GM21717 (cell line): ENCODE results near the gene SPOCD1.

ENCODE experiments used
- ATAC-seq: cut with Tn5 transposase; IDR thresholded peaks from one replicate; pipeline ENCODE4 v1.9.1; 2021; ENCODE audit warnings: mild to moderate bottlenecking, moderate library complexity; ENCODE audit not compliant: unreplicated experiment

SPOCD1 gene

DNA sequence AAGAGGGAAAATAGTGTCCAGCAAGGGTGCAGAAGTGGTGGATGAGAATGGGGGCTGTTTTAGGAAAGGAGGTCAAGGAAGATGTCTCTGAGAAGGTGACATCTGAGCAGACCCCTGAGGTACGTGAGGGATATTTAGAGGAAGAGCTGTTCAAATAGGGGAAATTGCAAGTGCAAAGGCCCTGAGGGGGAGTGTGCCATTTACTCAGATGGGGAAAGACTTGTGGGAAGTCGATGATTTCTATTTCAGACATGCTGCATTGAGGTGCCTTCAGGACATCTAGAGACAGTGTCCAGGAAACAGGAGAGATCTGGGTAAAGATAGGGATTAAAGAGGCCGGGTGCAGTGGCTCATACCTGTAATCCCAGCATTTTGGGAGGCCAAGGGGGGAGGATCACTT, 41.3 kb downstream of the SPOCD1 start:
- ATAC-seq = no peak

DNA sequence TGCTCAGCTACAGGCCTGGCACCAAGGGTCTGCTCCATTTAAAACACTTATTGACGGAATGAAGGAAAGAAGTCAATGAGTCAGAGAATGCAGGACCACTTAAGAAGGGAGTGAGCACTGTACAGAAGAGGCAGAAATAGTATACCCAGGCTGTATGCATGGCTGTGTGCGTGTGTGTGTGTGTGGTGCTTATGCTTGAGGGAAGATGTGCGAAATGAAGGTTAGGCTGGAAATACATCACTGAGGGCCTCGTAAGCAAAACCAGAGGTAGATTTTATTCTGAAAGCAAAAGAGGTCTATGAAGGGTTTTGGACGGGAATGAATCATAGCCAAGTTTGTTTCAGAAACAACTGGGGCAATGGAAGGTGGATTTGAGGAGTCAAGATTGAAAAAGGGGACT, 42.0 kb downstream of the SPOCD1 start:
- ATAC-seq = no peak

DNA sequence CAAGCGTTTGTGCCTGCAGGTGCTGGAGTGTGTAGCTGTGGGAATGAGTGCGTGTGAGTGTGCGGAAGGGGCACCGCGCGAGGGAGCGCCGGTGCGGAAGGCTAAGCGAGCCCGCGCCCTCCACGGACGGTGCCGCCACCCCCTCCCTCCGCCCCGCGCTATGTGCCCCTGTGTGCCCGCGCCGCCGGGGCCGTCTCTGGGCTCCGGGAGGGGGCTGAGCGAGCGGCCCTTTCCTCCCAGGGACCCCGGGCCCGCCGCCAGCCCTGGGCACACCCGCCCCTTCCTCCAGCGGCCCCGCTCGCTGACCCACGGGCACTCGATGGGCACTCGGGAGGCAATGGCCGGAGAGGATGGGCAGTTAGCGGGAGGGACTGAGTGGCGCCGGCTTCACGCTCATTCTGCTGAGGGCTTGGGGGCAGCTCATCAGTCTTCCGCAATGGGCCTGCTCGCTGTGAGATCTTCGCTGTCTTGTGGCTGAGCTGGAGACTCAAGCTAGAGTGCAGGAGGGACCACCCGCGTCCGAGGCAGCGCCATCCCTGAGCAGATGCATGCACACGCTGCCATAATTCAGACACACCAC, 43.1 kb downstream of the SPOCD1 start:
- no peak for ATAC-seq

DNA sequence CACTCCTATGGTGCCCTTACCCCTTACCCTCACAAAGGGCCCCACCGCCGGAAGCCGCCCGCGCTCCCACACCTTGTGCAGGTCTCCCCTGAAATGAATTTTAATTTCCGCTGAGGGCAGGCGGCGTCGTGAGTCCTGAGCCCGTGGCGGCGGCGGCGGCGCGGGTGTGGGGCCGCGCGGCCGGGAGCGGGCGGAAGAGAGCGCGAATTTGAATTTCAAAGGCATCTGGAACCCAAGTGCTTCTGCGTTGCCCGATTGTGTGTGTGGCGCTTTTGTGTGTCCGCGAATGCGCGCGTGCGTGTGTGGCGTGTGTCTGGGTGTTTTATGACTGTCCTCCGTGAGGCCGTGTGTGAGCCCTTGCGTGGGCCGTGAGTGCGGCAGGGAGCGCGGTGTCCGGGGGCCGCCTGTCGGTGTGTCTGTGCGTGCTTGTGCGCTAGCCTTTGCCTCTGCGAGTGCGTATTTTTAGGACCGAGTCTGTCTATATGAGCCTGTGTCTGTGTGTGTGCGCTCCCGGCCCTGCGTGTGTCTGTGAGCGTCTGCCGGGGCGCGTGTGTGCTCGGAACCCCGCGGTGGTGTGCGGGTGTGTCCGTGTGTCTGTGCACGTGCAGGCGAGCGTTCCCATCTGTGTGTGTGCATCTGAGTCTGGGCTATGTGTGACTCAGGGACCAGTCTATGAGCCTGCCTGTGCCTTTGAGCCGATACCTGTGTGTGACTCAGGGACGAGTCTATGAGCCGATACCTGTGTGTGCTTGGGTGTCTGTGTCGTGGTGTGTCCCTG, 43.7 kb downstream of the SPOCD1 start:
- no peak for ATAC-seq

DNA sequence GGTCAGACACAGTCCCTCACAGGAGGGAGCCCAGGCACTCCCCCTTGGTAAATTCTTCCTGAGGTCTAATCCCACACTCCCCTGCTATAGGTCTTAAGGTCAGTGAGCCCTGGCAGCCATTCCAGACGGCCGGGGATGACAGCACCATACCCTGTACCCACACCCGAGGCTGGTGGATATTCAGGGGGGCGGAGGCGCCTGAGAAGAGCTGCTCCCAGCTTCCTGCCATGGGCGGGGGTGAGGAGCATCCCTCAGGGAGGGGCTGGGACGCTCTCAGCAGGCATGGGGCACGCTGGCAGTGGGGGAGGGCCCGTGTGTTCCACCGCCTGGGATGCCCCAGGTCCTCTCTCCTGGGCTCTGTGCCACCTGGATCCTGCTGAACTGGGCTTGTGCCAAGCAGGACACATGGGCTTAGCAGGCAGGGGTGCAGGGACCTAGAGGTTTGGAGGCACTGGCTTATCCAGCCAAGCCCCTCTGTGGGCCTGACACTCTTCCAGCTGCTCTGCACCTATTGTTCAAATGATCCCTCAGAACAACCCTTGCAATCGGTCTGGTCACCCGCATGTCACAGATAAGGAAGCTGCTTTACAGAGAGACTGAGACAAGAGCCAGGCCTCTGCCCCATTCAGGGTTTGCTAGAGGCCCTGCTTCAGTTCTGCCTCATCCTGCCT, 46.0 kb downstream of the SPOCD1 start:
- no peak for ATAC-seq

DNA sequence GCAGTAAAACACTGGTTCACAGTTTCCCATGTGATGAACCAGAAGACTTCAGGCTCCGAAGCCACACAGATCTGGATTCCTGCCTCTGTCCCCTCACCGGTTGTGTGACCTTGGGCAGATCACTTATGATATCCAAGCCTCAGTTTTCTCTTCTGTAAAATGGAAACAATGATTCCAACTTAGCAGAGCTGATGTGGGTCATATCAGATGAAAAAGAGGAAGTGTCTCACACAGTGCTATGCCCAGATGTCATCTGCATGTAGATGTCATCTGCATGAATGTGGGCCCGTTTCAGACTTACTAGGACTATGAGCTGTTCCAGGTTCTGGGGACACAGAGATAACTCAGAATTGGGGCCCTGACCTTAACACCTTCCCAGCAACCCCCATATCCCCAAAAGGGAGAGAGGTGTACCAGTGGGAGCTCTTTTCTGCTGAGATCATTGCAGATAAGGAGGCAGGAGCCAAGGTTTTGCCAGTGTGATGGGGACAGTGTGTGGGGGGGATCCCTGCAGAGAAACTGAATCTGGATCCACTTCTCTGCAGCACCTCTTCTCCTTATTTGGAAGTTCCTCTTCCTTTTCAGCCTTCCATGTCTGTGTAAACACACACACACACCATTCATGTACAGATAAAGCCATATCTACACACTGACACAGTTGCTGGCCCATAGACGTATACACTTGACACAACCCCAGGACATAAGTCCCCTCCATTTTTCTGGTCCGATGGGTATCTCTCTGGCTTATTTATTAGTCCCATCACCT, 46.7 kb downstream of the SPOCD1 start:
- ATAC-seq = no peak

DNA sequence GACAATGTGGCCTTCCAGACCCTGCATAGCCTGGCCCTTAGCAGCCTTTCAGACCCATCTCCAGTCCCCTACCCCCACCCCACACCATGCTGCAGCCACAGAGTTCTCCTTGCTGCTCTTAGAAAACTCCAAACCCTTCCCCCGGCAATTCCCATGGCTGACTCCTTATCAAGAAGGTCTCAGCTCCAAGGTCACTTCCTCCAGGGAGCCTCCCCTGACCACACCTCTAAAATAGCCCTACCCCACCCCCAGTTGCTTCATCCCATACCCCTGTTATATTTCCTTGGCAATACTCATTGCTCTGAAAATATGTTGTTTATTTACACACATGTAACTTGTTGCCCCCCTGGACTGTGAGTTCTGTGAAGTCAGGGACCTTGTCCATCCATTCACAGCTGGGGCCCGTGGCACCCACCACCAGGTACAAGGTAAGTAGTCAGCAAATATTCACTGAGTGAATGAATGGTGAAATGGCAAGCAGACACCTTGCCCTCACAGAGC, 47.4 kb downstream of the SPOCD1 start:
- no peak for ATAC-seq

DNA sequence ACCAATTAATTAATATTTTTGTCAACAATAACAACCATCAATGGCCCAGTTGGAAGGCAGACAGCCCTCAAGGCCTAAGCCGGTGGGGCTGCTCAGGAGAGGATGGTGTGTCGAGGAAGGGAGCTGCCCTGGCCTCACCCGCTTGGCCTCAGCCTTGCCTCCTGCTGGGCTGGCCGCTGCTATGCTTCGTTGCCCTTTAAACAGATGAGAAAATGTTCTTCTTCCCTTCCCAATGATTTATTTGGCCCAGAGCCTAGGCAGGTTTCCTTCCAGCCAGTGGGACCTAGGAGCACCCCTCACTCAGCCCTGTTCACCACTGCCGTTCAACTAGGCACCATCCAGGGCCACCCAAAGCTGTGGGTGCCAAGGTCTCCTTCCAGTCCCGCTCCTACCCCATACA, 48.6 kb downstream of the SPOCD1 start:
- ATAC-seq = no peak

DNA sequence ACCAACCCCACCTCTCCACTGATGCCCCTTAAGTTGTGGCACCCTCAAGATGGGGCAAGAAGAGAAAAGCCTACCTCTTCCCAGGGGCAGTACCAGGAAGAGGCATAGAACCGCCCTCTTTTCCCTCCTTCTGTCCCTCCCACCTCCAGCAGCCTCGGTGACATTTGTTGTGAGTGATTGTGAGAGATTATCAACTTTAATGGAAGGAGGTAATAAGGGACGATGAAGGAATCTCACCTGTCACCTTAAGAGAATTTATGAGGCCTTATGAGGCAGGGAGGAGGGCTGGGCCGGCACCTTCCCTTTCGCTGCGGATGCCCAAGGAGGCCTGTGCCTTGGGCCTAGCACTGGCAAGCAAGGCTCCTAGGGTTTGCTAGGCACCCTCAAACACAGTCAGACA, 50.3 kb downstream of the SPOCD1 start:
- ATAC-seq = no peak

DNA sequence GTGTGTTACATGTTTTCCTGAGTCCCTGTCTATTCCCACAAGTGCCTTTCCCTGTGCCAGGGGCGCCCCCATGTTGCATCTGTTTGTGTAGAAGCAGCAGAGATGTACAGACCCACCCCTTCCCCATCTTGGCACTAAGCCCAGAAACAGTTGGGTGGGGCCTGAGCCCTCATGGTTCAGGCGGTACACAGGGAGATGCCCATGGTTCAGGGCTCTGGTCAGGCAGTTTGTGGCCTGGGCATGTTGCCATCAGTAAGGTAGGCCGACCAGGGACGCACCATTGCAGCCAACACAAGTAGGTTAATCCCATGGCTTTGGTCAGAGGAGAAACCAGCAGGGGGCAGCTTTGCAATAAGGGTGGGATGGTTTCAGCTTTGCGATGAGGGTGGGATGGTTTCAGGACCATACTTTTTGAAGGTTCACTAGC, 50.8 kb downstream of the SPOCD1 start:
- no peak for ATAC-seq

DNA sequence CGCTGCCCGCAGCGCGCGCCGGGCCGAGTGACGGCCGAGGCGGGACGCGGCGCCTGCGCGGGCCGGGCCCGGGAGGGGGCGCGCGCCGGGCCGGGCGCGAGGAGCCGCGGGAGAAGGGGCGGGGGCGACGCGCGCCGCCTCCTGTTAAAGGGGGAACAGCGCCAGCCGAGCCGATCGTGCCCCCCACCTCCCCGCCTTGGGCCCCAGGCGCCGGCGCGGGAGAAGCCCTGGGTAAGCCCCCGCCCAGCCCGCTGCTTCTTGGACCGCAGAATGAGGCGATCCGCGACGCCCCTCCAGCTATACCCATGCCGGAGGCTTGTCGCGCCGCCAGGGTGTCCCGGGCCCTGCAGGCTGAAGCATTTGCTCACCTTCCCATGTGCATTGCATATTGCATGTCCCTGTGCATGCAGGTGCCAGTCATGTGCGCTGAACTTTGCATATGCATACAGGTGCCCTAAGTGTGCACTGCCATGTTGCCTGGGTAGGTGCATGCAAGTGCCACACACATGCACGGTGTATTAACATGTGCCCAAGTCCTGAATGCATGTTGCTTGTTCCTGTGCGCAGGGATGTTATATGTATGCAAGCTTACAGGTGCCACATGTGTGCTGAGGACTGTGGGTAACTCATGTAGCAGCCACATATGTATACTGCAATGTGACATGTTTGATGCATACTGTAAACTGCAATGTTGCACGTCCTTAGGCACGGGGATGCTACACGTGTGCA, 51.3 kb downstream of the SPOCD1 start, which contains the start of gene ADGRB2:
Gene ADGRB2 (minus strand): TSS at position 29 of the 729 bp plus-strand sequence. CDS start 7,119 bp downstream, outside the sequence.
- no peak for ATAC-seq

DNA sequence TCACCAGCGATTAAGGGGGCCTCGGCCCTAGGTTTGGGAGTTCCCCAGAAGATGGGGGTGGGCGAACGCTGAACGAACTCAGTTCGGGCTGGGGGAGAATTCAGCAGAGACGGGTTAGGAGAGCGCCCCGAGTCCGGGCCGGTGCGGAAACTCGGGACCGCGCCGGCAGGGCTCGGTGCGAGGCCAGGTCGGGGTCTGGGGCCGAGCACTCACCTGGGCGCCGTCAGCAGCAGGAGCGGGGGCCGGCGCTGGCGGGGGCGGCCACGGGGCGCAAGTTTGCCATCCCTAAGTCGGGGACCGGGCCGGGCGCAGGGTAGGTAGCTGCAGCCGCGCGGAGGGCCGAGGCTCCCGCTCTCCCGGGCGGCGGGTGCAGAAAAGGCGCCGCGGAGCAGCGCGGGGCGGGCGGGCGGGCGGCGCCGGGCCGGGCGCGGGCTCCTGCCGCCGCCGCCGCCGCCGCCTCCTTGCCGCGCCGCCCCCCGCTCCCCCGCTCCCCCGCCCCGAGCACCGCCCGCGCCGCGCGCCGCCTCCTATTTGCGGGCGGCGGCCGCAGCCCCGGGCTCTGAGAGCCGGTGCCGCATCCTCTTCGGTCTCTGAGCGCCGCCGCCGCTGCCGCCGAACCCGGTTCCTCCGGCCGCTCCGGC, 52.0 kb downstream of the SPOCD1 start:
- ATAC-seq = no peak

DNA sequence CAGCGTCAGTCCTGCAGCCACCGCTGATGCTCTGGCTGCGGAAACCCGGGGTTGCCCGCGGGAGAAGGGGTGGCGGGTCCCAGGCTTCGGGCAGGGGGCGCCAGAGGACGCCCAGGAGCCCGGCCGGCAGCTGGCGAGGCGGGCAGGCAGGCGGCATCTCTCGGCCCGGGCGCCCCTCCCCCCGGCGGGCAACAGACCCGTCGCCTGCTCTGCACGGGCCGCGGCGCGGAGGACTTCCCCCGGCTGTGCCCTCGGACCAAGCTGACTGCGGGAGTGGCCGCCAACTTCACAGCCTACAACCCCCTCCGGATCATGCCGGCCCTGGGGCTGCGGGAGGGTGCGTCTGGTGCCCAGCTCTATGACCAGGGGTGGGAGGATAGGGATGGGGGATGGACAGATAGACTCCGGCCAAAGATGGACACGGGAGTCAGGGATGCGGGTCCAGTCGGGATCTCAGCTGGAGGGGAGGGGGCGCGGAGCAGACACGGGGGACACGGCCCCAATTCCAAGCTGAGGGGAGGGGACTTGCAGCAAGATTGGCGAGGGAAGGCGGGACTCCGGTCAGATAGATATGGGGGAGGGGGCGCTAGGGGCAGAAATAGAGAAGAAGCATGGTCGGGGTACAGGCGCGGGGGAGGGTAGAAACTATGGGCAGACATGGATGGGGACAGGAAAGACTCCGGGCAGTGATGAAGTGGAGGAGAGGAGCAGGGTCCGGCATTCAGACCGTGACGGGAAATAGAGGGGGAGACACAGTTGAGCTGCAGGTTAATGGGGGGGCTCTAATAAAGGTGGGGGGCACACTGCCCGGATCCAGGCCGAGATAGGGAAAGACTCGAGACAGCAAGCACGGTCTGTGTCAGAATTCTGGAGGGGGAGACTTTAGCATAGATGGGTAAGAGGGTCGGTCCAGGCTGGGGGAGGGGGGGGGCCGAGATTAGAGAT, 52.8 kb downstream of the SPOCD1 start:
- no peak for ATAC-seq

DNA sequence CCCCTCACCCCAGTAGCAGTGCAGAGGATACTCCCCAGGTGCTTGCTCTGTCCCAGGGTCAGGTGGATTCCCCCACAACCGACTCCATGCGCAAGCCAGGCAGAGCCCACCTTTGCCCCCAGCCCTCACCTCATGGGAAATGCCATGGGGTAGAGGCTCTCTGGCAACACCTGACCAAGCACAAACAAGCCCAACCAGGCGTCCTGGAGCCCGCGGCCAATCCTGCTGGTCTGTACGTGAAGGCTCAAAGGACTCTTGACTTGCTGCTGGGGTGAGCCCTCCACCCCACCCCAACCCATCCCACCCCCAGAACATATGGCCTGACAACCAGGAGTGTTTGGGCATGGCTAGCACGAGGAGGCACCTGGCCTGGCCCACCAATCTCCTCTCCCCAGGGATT, 53.5 kb downstream of the SPOCD1 start:
- no peak for ATAC-seq

DNA sequence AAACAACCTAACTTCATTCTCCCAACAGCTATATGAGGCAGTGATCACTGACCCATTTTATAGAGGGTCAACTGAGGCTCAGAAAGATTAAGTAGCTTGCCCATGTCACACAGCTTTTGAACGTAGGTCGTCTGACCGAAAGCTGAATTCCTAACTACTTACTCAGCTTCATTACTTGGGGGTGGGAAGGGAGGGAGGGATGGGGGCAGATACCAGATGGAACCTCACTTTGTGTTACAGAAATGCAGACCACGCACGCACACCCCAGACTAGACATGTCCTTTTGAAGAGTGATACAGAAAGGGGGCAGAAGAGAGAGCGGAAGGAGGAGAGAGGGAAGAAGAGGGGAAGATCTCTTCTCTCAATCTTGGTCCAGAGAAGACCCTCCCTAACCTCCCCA, 53.9 kb downstream of the SPOCD1 start:
- ATAC-seq = no peak

DNA sequence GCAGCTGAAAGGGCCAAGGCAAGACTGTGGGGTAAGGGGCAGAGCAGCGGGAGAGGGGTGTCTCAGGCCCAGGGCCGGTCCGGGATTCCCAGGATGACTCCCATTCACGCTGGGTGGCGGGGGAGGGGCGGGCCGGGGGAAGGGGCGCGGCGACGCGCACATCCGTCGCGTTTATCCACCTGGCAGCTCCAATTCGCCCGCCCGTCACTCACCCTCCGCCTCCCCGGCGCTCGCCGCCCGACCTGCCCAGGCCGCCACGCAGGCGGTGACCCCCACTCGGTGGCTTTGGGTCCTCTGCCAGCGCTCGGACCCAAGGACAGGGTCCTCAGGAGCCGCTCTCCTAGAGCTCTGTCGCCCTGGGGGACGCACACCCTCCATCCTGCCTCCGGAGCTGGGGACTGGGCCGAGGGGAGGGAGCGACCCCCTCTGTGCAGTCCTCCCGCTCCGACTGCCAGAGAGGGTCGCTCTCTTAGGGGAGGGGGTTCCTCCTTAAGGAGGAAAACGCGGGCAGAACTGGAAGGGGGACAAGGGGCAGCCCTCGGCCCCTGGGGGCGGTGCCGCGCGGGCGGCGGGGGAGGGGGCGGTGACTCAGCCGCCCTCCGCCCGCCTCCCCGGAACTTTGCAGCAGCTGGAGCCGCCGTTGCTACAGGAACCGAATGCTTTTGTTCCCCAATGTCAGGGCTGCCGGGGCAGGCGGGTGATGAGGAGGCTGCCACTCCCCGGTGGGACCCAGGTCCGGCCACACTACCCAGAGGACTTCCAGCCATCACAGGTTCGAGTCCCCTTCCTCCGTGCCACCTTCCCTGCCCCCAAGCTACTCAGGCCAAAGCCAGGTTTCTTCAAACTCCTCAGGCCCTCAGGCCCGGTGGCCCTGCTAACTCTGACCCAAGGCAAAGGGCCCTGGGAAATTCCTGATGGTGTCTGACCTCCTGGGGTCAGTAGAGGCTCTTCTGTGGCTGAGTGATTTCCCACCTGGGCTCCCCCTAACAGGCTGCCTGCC, 55.1 kb downstream of the SPOCD1 start:
- no peak for ATAC-seq

DNA sequence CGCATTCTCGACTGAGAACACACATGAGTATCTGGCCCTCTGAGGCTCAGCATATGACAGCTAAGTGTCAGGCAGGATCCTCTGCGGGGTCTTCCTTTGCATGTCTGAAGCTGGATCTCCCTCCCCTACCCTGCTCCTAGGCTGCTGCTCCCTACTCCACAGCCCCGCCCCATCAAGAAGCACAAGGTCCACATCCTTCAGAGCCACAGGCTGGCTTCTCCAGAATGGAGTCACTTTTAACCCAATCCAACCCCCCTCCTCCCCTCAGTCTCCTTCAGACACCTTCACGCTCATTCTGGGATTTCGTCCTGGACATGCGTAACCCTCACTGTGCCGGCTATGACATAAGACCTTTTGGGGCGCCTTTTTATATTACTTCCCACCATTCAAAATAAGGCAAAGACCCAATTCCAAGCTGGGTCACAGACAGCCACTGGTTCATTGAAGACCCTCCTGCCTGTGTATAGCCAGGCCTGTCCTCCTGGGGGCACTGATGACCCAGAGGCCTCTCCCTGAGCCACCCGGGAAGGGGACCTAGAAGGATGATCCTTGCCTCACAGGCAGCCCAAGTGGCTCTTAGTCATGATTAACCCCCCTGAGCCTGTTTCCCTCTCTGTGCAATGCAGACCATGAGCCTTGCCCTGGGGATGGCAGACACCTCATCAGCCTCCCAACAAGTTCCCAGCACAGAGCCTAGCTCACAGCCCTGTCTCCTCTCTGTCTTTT, 56.4 kb downstream of the SPOCD1 start:
- no peak for ATAC-seq
